Ishikawa (cell line): ENCODE measurements around the gene RNF175.
A peak's percentile ranks its signal among the peaks of the same experiment; 100 is the strongest.

Source experiments
- CREB1 ChIP-seq: IDR thresholded peaks from 2 replicates; pipeline ENCODE4 v1.6.1; 2012; ENCODE audit warnings: low read depth
- EGR1 ChIP-seq: IDR thresholded peaks from 2 replicates; pipeline ENCODE4 v1.6.1; 2012
- FOXM1 ChIP-seq: IDR thresholded peaks from 2 replicates; pipeline ENCODE4 v1.6.1; 2012; ENCODE audit warnings: low read depth, borderline replicate concordance
- NFIC ChIP-seq: IDR thresholded peaks from 2 replicates; pipeline ENCODE4 v1.6.1; 2012
- RAD21 ChIP-seq: IDR thresholded peaks from 2 replicates; pipeline ENCODE4 v1.6.1; 2012; ENCODE audit warnings: low read depth
- TAF1 ChIP-seq: IDR thresholded peaks from 2 replicates; pipeline ENCODE4 v1.6.1; 2012; ENCODE audit warnings: low read depth, mild to moderate bottlenecking
- TCF12 ChIP-seq: IDR thresholded peaks from 2 replicates; pipeline ENCODE4 v1.6.1; 2012; ENCODE audit warnings: low read depth
- YY1 ChIP-seq: IDR thresholded peaks from 2 replicates; pipeline ENCODE4 v1.6.1; 2012; ENCODE audit warnings: low read depth
- ZBTB7A ChIP-seq: IDR thresholded peaks from 2 replicates; pipeline ENCODE4 v1.6.1; 2012; ENCODE audit warnings: low read depth
- TF ChIP-seq, protein P1 (sequence below): IDR thresholded peaks from 2 replicates; pipeline ENCODE4 v1.6.1; 2012
- TF ChIP-seq, protein P2 (sequence below): IDR thresholded peaks from 2 replicates; pipeline ENCODE4 v1.6.1; 2012
- TF ChIP-seq, protein P3 (sequence below): IDR thresholded peaks from 2 replicates; pipeline ENCODE4 v1.6.1; 2012; ENCODE audit warnings: low read depth, mild to moderate bottlenecking

DNA sequence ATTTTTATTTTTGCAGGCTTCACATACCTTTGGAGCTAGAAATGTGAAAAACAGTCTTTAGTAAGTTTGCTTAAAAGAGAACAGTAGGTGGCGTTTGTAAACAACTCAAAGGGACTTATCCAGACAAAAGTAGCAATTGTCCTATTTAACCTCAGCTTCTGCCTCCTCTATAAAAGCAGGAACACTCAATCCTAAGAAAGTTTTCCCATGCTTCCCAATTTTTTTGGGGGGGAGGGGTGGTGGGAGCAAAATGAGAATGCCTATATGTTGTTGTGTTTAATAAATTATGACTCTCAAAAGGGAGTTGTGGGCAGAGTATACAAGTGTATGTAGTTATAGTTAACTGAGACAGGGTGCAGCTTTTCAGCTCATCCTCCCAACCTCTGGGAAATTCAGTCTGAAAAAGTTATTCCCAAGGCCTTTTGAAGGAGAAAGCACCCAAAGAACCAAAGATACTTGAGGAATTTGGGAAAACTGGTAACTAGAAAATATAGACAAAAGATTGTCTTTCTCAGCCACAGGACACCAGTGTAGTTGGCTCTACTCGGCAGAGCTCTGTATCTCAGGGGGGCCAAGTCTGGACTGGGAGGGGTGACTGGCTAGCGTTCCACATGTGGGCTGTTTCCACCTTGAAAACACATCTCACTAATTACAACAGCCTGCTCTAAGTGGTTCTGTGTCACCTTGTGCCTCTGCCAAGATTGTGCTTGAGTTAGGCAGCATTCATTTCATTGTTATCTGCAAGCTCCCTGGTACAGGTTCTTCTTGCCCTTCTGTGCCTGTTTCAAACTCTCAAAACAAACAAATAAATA, 26.3 kb upstream of the RNF175 start:
- TF ChIP-seq EGR1: no peak
- TF ChIP-seq NFIC: no peak
- peak; percentile 69 for TF ChIP-seq RAD21
- no peak for TF ChIP-seq TAF1
- no peak for TF ChIP-seq CREB1
- no peak for TF ChIP-seq YY1
- TF ChIP-seq, protein P1, sequence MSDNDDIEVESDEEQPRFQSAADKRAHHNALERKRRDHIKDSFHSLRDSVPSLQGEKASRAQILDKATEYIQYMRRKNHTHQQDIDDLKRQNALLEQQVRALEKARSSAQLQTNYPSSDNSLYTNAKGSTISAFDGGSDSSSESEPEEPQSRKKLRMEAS: no peak
- no peak for TF ChIP-seq ZBTB7A
- TF ChIP-seq, protein P2, sequence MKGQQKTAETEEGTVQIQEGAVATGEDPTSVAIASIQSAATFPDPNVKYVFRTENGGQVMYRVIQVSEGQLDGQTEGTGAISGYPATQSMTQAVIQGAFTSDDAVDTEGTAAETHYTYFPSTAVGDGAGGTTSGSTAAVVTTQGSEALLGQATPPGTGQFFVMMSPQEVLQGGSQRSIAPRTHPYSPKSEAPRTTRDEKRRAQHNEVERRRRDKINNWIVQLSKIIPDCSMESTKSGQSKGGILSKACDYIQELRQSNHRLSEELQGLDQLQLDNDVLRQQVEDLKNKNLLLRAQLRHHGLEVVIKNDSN: no peak
- no peak for TF ChIP-seq FOXM1
- TF ChIP-seq, protein P3, sequence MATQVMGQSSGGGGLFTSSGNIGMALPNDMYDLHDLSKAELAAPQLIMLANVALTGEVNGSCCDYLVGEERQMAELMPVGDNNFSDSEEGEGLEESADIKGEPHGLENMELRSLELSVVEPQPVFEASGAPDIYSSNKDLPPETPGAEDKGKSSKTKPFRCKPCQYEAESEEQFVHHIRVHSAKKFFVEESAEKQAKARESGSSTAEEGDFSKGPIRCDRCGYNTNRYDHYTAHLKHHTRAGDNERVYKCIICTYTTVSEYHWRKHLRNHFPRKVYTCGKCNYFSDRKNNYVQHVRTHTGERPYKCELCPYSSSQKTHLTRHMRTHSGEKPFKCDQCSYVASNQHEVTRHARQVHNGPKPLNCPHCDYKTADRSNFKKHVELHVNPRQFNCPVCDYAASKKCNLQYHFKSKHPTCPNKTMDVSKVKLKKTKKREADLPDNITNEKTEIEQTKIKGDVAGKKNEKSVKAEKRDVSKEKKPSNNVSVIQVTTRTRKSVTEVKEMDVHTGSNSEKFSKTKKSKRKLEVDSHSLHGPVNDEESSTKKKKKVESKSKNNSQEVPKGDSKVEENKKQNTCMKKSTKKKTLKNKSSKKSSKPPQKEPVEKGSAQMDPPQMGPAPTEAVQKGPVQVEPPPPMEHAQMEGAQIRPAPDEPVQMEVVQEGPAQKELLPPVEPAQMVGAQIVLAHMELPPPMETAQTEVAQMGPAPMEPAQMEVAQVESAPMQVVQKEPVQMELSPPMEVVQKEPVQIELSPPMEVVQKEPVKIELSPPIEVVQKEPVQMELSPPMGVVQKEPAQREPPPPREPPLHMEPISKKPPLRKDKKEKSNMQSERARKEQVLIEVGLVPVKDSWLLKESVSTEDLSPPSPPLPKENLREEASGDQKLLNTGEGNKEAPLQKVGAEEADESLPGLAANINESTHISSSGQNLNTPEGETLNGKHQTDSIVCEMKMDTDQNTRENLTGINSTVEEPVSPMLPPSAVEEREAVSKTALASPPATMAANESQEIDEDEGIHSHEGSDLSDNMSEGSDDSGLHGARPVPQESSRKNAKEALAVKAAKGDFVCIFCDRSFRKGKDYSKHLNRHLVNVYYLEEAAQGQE: no peak
- TF ChIP-seq TCF12: no peak
